WTC11 (cell line): ENCODE data around the gene GRK4. TPM values are rescaled to one million over a fixed set of nuclear protein-coding genes. Genes with fewer than 3 reads are reported as not detected.
A peak's percentile ranks its signal among the peaks of the same experiment; 100 is the strongest.

ENCODE experiments used
- ATAC-seq: fragments of 200-7000 bp; cut with Tn5 transposase; 2 replicates; pipeline ENCODE4 v1.10.0; 2021; ENCODE audit warnings: mild to moderate bottlenecking, moderate library complexity
- CTCF ChIA-PET: fragments of 300-600 bp; sonication (Branson Sonifier 250); formaldehyde crosslinking; loops from one replicate; lab custom pipeline; 2021; ENCODE audit warnings: antibody characterized with exemption; lab: Charles Lee
- POLR2A ChIA-PET: fragments of 350-600 bp; sonication (Branson Sonifier 250); formaldehyde crosslinking; loops from one replicate; lab custom pipeline; 2021; ENCODE audit warnings: antibody characterized with exemption; lab: Charles Lee
- DNase-seq: peaks from one replicate; pipeline ENCODE4 v3.0.0; 2021; ENCODE audit warnings: low spot score
- H3K27ac Mint-ChIP-seq: 2 replicates; pipeline ENCODE4 v1.8.0; 2021; ENCODE audit warnings: mixed read lengths
- H3K27me3 Mint-ChIP-seq: 2 replicates; pipeline ENCODE4 v1.8.0; 2021; ENCODE audit warnings: low read depth, mild to moderate bottlenecking, moderate library complexity, mixed read lengths
- H3K36me3 Mint-ChIP-seq: 2 replicates; pipeline ENCODE4 v1.8.0; 2021; ENCODE audit warnings: mixed read lengths
- H3K4me1 Mint-ChIP-seq: 2 replicates; pipeline ENCODE4 v1.8.0; 2022; ENCODE audit warnings: mixed read lengths
- H3K4me3 Mint-ChIP-seq: 2 replicates; pipeline ENCODE4 v1.8.0; 2021; ENCODE audit warnings: mild to moderate bottlenecking, moderate library complexity, mixed read lengths
- H3K9me3 Mint-ChIP-seq: 2 replicates; pipeline ENCODE4 v1.8.0; 2021; ENCODE audit warnings: mixed read lengths
- AR ChIP-seq: fragments of 250-450 bp; sonication (Bioruptor Pico); IDR thresholded peaks from 2 replicates; pipeline ENCODE4 v1.9.0; 2021; ENCODE audit warnings: mild to moderate bottlenecking
- ATF6 ChIP-seq: sonication (generic); formaldehyde crosslinking; IDR thresholded peaks from 2 replicates; pipeline ENCODE4 v1.8.1; 2023; ENCODE audit warnings: mild to moderate bottlenecking, missing genetic modification reagents
- E2F5 ChIP-seq: sonication (generic); formaldehyde crosslinking; IDR thresholded peaks from 2 replicates; pipeline ENCODE4 v1.8.1; 2022; ENCODE audit warnings: mild to moderate bottlenecking, moderate library complexity, missing genetic modification reagents
- JUN ChIP-seq: sonication (generic); formaldehyde crosslinking; IDR thresholded peaks from 2 replicates; pipeline ENCODE4 v1.8.0; 2023; ENCODE audit warnings: mild to moderate bottlenecking, missing genetic modification reagents
- MAX ChIP-seq: sonication (generic); formaldehyde crosslinking; IDR thresholded peaks from 2 replicates; pipeline ENCODE4 v1.8.0; 2022; ENCODE audit warnings: mild to moderate bottlenecking, missing genetic modification reagents
- MLX ChIP-seq: sonication (generic); formaldehyde crosslinking; IDR thresholded peaks from 2 replicates; pipeline ENCODE4 v1.8.1; 2023; ENCODE audit warnings: mild to moderate bottlenecking, missing genetic modification reagents, moderate library complexity
- NR3C1 ChIP-seq: sonication (generic); formaldehyde crosslinking; conservative IDR thresholded peaks from 2 replicates; pipeline ENCODE4 v1.8.1; 2023; ENCODE audit warnings: low read depth, mild to moderate bottlenecking, missing genetic modification reagents
- STAT6 ChIP-seq: sonication (generic); formaldehyde crosslinking; conservative IDR thresholded peaks from 2 replicates; pipeline ENCODE4 v1.8.1; 2023; ENCODE audit warnings: mild to moderate bottlenecking, low read depth, missing genetic modification reagents, moderate library complexity
- ZNF263 ChIP-seq: sonication (generic); formaldehyde crosslinking; IDR thresholded peaks from 2 replicates; pipeline ENCODE4 v1.8.1; 2022; ENCODE audit warnings: low read depth, mild to moderate bottlenecking, moderate library complexity, missing genetic modification reagents
- ZNF532 ChIP-seq: fragments of 250-450 bp; sonication (Bioruptor Pico); IDR thresholded peaks from 2 replicates; pipeline ENCODE4 v1.9.0; 2021; ENCODE audit warnings: mild to moderate bottlenecking, borderline replicate concordance
- ZNF671 ChIP-seq: fragments of 250-450 bp; sonication (Bioruptor Pico); IDR thresholded peaks from 2 replicates; pipeline ENCODE4 v1.8.0; 2021; ENCODE audit warnings: mild to moderate bottlenecking
- ZSCAN18 ChIP-seq: fragments of 250-450 bp; sonication (Bioruptor Pico); IDR thresholded peaks from 2 replicates; pipeline ENCODE4 v2.1.2; 2022; ENCODE audit warnings: mild to moderate bottlenecking, moderate library complexity
- total RNA-seq: library from RNA; stranded (reverse); gene quantifications from 3 replicates; pipeline ENCODE4 v1.2.3, GENCODE V29; 2021

Gene GRK4
- total RNA-seq, 1 experiment from 2014 or later, result 1.4 TPM

GRCh38 chr4:2944091-2944482, 19.3 kb upstream of the GRK4 start:
- no peaks in the 10 kb centered on the region for H3K4me1 Mint-ChIP-seq
- ATAC-seq (no peak), DNase-seq (no peak)
- H3K27ac Mint-ChIP-seq, result peak overlapping the region; percentile 74
- POLR2A ChIA-PET, result no interaction called here
- CTCF ChIA-PET, result interaction anchor here (0.7 kb wide), 1 partner anchor 180 kb away, joined by 3 read pairs; no protein-coding TSS in a partner anchor
- H3K36me3 Mint-ChIP-seq, result peaks cover 74% of the 10 kb centered on the region
- H3K27me3 Mint-ChIP-seq, result no peaks in the 10 kb centered on the region
- H3K4me3 Mint-ChIP-seq, result no peak overlapping the region
- H3K9me3 Mint-ChIP-seq, result no peaks in the 10 kb centered on the region
- TF ChIP-seq ZNF263 (CRISPR knock-in tag), result no peak
- no peak for TF ChIP-seq NR3C1 (CRISPR knock-in tag)
- TF ChIP-seq MLX, result no peak
- no peak for TF ChIP-seq ZNF671 (CRISPR knock-in tag)
- no peak for TF ChIP-seq ATF6
- TF ChIP-seq STAT6, result no peak
- no peak for TF ChIP-seq JUN (CRISPR knock-in tag)
- TF ChIP-seq ZSCAN18 (CRISPR knock-in tag), result no peak
- TF ChIP-seq AR (CRISPR knock-in tag), result no peak
- TF ChIP-seq ZNF532 (CRISPR knock-in tag), result no peak
- no peak for TF ChIP-seq MAX (CRISPR knock-in tag)
- TF ChIP-seq E2F5 (CRISPR knock-in tag), result no peak
